Effector CD8-positive, alpha-beta T cell (primary cell): ENCODE measurements around the gene EMC8.

Experiments
- DNase-seq: peaks from one replicate; lab custom pipeline; 2025; lab: John Stamatoyannopoulos, UW

The EMC8 gene

DNA sequence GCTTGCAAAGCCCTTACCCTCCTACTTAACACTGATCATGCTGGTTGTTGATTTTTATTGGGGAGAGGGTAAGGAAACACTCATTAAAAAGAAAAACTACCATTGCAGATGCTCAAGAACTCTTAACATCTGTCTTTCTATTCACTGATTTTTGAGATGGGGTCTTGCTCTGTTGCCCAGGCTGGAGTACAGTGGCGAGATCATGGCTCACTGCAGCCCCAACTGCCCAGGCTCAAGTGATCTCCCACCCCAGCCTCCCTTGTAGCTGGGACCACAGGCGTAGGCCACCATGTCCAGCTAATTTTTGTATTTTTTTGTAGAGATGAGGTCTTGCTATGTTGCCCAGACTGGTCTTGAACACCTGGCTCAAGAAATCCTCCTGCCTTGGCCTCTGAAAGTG is 14.5 kb downstream of the EMC8 start:
- no peak for DNase-seq

- no peak for DNase-seq
Observed at GRCh38 chr16:85783441-85783840, 15.9 kb downstream of the EMC8 start.

DNA sequence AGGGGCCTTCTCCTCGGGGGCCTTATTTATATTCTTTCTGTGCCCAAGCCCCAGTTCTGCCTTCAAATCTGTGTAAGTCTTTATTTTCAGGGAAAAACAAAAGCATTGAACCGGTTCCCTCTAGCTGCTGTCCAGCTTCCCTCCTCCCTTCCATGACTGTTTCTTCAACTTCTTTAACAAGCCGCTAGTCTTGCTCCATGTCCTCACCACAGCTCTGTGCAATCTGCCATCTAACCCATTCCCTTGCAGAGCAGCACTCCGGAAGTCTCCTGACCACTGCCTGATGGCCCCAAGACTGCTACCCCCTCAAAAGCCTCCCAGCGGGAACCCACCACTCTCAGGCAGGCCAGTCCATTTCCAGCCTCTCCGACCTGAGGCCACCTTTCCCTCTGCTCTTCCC is 16.9 kb downstream of the EMC8 start:
- DNase-seq: no peak

DNA sequence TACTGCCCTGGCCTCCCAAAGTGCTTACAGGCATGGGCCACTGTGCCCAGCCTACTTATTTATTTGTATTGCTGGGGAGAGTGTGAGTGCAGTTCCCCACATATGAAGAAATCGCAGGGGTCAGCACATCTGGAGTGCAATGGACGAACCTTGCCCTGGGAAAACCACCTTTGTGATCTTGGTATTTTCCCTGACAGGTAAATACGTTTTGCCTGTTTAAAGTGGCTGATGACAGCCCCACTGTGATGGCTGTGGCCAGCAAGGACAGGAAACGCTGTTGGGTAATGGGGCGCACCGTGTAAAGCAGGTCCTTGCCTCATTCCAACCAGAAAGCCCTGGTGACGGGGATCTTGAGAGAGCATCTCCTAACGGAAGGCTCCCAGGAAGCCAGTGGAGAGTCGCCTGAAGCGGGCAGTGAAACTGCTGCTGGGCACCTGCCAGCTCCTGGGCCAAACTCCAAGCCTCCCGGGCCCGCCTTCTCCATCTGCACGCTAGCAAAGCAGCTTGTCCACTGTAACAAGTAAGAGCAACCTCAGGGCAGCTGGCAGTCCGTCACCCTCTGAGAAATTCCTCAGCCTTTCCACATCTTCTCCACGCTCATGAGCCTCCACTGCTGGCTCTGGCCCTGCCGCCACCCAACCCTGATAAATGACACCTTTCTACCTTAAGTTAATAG is 17.5 kb downstream of the EMC8 start:
- no peak for DNase-seq

DNA sequence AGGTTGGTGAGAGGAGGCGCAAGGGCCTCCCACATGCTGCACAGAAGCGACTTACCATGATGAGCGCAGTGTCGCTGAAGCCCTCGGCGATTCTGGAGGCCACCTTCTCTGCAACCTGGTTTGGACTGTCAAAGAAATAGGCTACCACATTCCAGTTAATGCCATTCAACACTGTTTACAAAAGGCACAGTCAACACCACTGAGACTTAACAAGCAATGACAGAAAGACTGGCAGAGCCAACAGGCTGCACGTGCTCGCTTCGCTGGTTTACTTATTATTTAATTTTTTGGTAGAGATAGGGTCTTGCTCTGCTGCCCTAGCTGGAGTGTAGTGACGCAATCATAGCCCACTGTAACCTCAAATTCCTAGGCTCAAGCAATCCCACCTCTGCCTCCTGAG is 18.2 kb downstream of the EMC8 start:
- DNase-seq: no peak

- DNase-seq: no peak
Observed at GRCh38 chr16:85780281-85780680, 19.1 kb downstream of the EMC8 start.

DNA sequence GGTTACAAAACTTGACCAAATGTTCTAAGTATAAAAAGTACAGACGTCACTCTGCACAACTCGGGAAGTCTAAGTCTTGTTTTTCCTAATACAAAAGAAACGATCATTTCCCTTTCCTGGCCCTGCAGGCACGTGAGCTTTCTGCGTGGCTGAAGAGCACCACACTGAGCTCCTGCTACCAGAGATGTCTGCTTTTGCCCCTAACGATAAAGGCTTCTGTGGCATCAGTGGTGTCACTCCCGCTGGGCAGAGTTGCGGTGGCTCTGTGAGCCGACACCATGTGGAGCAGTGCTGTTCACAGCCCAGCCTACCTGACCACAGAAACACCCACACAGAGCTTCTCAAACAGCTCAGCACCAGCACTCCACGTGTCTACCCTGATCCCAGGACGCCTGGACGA is 20.5 kb downstream of the EMC8 start:
- DNase-seq: no peak

GRCh38 chr16:85777583-85778310 is 21.6 kb downstream of the EMC8 start:
- no peak for DNase-seq

DNA sequence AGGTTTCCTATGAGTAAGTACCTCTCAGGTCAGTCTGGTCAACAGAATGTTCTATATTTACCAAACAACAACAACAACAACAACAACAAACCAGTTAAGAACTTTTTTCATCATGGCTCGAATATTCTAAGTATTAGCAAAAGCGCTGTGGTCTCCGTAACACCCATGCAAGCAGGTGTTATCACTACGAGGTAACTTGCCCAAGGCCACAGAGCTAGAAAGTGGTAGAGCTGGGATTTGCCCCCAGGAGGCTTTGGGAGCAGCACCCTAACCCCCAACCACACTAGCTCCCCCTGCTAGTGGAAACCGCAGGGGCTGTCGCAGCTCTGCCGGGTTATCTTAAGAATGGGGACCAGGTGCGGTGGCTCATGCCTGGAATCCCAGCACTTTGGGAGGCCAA is 24.5 kb downstream of the EMC8 start:
- DNase-seq: no peak

- no peak for DNase-seq
Observed at GRCh38 chr16:85774136-85774535, 25.2 kb downstream of the EMC8 start.

- no peak for DNase-seq
Observed at GRCh38 chr16:85773044-85773443, 26.3 kb downstream of the EMC8 start.

DNA sequence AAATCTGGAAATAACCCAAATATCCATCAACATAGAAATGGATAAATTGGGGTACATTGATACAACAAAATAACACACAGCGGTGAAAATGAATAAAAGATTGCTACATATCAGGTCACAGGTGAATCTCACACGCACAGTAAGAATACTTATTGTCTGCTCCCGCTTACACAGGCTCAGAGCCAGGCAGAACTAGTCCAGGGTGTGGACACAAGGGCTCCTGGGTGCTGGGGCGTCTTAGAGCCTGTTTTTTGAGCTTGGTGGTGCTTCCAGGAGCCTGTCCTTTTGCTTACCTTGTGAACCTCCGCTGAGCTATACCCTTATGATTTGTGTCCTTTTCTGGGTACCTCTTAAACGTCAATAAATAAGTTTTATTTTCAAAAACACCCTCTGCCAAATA is 28.6 kb downstream of the EMC8 start:
- DNase-seq: no peak

DNA sequence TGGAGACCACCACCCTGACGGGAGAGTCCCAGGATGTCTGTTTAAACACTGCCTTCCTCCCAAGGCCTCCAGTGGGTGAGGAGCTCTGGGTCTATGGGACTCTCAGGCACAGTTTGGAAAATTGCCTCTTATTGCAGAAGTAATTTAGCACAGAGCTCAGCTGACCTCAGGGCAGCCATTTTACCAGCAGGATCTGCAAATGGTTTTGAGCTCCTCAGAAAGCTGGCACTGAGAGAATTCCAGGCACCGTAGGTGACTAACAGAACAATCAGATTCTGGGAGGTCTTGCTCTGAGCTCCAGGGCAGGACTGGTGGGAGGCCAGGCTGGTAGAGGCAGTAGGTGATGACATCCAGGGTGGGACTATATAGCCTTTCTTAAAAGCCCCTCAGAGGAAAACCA is 31.1 kb downstream of the EMC8 start:
- DNase-seq: no peak

GRCh38 chr16:85767531-85767930 is 31.8 kb downstream of the EMC8 start:
- DNase-seq: no peak

DNA sequence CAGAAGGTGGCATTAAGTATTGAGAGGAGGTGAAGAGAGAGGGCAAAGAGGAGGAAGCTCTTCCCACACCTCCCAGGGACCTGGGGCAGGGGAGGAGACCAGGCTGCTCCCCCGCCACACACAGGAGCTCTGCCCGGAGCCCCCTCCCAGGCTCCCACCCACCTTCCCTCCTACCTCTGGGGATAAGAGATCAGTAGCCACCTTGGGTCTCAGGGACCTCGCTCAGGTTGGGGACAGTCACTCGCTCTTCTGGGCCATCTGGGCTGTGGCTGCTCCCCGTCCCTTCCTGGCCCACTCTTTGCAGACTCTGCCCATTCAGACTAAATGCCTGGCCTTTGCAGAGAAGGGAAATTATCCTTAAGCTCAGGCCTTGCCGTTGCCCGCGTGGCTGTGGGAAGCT is 33.6 kb downstream of the EMC8 start:
- DNase-seq: no peak

GRCh38 chr16:85765211-85765610 is 34.1 kb downstream of the EMC8 start:
- no peak for DNase-seq

DNA sequence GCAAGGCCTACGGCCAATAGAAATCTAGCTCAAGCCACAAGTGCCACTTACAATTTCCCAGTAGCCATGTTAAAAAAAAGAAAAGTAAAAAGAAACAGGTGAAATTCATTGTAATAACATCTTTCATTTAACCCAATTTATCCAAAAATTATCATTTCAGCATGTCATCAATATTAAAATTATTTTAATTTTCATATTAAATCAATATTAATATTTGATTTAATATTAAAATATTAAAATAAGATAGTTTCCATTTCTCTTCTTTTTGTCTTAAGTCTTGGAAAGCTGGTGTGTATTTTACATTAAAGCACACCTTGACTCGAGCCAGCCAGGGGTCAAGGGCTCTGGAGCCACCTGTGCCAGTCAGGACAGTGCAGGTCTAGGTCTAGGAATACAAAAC is 35.7 kb downstream of the EMC8 start:
- no peak for DNase-seq

GRCh38 chr16:85762970-85763369 is 36.4 kb downstream of the EMC8 start:
- no peak for DNase-seq

- no peak for DNase-seq
Observed at GRCh38 chr16:85761861-85762260, 37.5 kb downstream of the EMC8 start.

GRCh38 chr16:85759631-85760419 is 39.5 kb downstream of the EMC8 start:
- DNase-seq: no peak

DNA sequence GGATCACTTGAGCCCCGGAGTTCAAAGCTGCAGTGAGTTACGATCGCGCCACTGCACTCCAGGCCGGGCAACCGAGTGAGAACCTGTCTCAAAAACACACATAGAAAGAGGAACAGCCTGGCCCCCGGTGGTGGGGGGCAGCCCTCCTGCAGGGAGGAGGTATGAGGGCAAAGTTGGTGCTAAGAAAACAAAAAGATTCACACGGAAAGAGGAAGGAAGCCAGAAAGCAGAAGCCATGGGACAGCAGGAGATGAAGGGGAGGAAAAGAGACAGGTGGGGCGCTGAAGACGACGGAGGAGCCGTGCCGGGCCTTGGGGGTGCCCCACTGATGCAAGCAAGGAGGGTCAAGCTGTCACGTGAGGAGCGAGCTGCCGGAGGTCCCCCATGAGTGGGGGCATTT is 40.2 kb downstream of the EMC8 start:
- DNase-seq: no peak

DNA sequence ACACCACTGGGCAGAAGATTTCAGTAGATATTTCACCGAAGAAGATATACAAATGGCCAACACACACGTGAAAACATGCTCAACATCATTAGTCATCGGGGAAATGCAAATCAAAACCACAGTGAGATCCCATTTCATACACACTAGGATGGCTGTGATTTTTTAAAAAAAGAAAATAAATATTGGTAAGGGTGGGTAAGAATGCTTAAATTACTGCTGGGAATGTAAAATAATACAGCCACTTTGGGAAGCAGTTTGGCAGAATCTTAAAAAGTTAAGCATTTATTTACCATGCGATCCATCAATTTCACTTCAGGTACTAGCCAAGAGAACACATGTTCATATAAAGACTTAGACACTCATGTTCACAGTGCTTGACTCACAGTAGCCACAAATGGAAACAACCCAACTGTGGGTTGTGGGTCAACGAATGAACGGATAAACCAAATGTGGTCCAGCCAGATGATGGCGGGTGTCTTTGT is 42.0 kb downstream of the EMC8 start:
- DNase-seq: no peak
